ENCODE measurements around the gene METTL16. TPM values are rescaled to one million over a fixed set of nuclear protein-coding genes. Genes with fewer than 3 reads are reported as not detected.

METTL16 gene
- total RNA-seq, 2 experiments from 2014 or later = 55.7 to 58.0 TPM

- Histone ChIP-seq H3K4me3 (ENCODE audit: low read length) (no peak overlapping the region), H3K27me3 (ENCODE audit: control insufficient read depth in 1 of 2, insufficient read depth in 2 of 2, low read length in 2 of 2) (no peaks in the 10 kb centered on the region), H3K4me1 (ENCODE audit: insufficient read depth, low read length) (peaks cover 11% of the 10 kb centered on the region), H3K9me3 (ENCODE audit: control insufficient read depth in 1 of 2, insufficient read depth in 1 of 2, low read length in 2 of 2) (no peaks in the 10 kb centered on the region), H3K36me3 (ENCODE audit: insufficient read depth, low read length) (peaks cover 55% of the 10 kb centered on the region), H3K27ac (ENCODE audit: low read depth in 1 of 2, low read length in 2 of 2) (no peak overlapping the region)
- H3K27me3 Mint-ChIP-seq = no peaks in the 10 kb centered on the region
- intact Hi-C loops (cut with DNase I, micrococcal nuclease) = loop anchor here (10.0 kb wide), 2 partner anchors 294 to 304 kb away; no protein-coding TSS in a partner anchor
- peaks cover 6% of the 10 kb centered on the region for H3K4me1 Mint-ChIP-seq (ENCODE audit: low read depth)
- no peak for TF ChIP-seq CTCF (IDR thresholded peaks at IDR 0.05)
- no peak overlapping the region for H3K4me3 Mint-ChIP-seq
- ChIA-PET POLR2A (interaction anchor here (0.5 to 4.5 kb wide), 5 partner anchors 11 to 114 kb away, joined by 4 to 69 read pairs (median 24); partner anchors contain the start of gene MNT), CTCF (interaction anchor here (1.6 to 4.3 kb wide), 3 partner anchors 20 to 35 kb away, joined by 7 to 204 read pairs (median 52); partner anchors contain the start of gene MNT)
- DNase-seq (no peak), ATAC-seq (ENCODE audit: poor library complexity) (no peak)
- no peak overlapping the region for H3K27ac Mint-ChIP-seq
- no peaks in the 10 kb centered on the region for H3K9me3 Mint-ChIP-seq
- peaks cover 24% of the 10 kb centered on the region for H3K36me3 Mint-ChIP-seq (ENCODE audit: low read depth)
Observed at GRCh38 chr17:2380950-2381649, 130.6 kb downstream of the METTL16 start.

GRCh38 chr17:2380226-2380922 is 131.3 kb downstream of the METTL16 start:
- H3K27ac Mint-ChIP-seq = no peak overlapping the region
- H3K4me3 Mint-ChIP-seq = no peak overlapping the region
- H3K36me3 Mint-ChIP-seq (ENCODE audit: low read depth) = peaks cover 27% of the 10 kb centered on the region
- ATAC-seq (ENCODE audit: poor library complexity) = no peak
- DNase-seq = no peak
- H3K27me3 Mint-ChIP-seq = no peaks in the 10 kb centered on the region
- Histone ChIP-seq H3K27ac (ENCODE audit: low read depth in 1 of 2, low read length in 2 of 2) (no peak overlapping the region), H3K27me3 (ENCODE audit: control insufficient read depth in 1 of 2, insufficient read depth in 2 of 2, low read length in 2 of 2) (no peaks in the 10 kb centered on the region), H3K36me3 (ENCODE audit: insufficient read depth, low read length) (peaks cover 55% of the 10 kb centered on the region), H3K9me3 (ENCODE audit: control insufficient read depth in 1 of 2, insufficient read depth in 1 of 2, low read length in 2 of 2) (no peaks in the 10 kb centered on the region), H3K4me3 (ENCODE audit: low read length) (no peak overlapping the region), H3K4me1 (ENCODE audit: insufficient read depth, low read length) (peaks cover 11% of the 10 kb centered on the region)
- TF ChIP-seq CTCF (IDR thresholded peaks at IDR 0.05) = no peak
- H3K9me3 Mint-ChIP-seq = no peaks in the 10 kb centered on the region
- ChIA-PET POLR2A (interaction anchor here (4.5 kb wide), 1 partner anchor 22 kb away, joined by 69 read pairs; the partner anchor contains the start of gene MNT), CTCF (interaction anchor here (1.4 to 4.3 kb wide), 2 partner anchors 36 kb away, joined by 4 to 204 read pairs; no protein-coding TSS in a partner anchor)
- H3K4me1 Mint-ChIP-seq (ENCODE audit: low read depth) = peaks cover 6% of the 10 kb centered on the region
- intact Hi-C loops (cut with DNase I, micrococcal nuclease) = loop anchor here (10.0 kb wide), 2 partner anchors 294 to 304 kb away; no protein-coding TSS in a partner anchor

- ChIA-PET POLR2A (no interaction called here), CTCF (interaction anchor here (1.4 kb wide), 1 partner anchor 36 kb away, joined by 4 read pairs; no protein-coding TSS in a partner anchor)
- TF ChIP-seq CTCF (IDR thresholded peaks at IDR 0.05) = no peak
- Histone ChIP-seq H3K27me3 (ENCODE audit: control insufficient read depth in 1 of 2, insufficient read depth in 2 of 2, low read length in 2 of 2) (no peaks in the 10 kb centered on the region), H3K36me3 (ENCODE audit: insufficient read depth, low read length) (peaks cover 57% of the 10 kb centered on the region), H3K4me1 (ENCODE audit: insufficient read depth, low read length) (peaks cover 11% of the 10 kb centered on the region), H3K4me3 (ENCODE audit: low read length) (no peak overlapping the region), H3K9me3 (ENCODE audit: control insufficient read depth in 1 of 2, insufficient read depth in 1 of 2, low read length in 2 of 2) (no peaks in the 10 kb centered on the region), H3K27ac (ENCODE audit: low read depth in 1 of 2, low read length in 2 of 2) (no peak overlapping the region)
- DNase-seq (no peak), ATAC-seq (ENCODE audit: poor library complexity) (no peak)
- intact Hi-C loops (cut with DNase I, micrococcal nuclease) = loop anchor here (10.0 kb wide), 2 partner anchors 295 to 305 kb away; no protein-coding TSS in a partner anchor
- H3K27ac Mint-ChIP-seq = no peak overlapping the region
- no peak overlapping the region for H3K4me3 Mint-ChIP-seq
- H3K4me1 Mint-ChIP-seq (ENCODE audit: low read depth) = peaks cover 6% of the 10 kb centered on the region
- H3K36me3 Mint-ChIP-seq (ENCODE audit: low read depth) = peaks cover 29% of the 10 kb centered on the region
- H3K9me3 Mint-ChIP-seq = no peaks in the 10 kb centered on the region
- H3K27me3 Mint-ChIP-seq = no peaks in the 10 kb centered on the region
Observed at GRCh38 chr17:2379489-2380225, 132.0 kb downstream of the METTL16 start.
